GM12865 (cell line): Measurements from ENCODE around the gene SFTPD.
A peak's percentile ranks its signal among the peaks of the same experiment; 100 is the strongest.

ENCODE experiments used
- DNase-seq: peaks from one replicate; pipeline ENCODE4 v3.0.0; 2010; ENCODE audit warnings: low read depth
- H3K4me3 ChIP-seq: 2 replicates; pipeline ENCODE4 v1.5.1; 2011; ENCODE audit warnings: mild to moderate bottlenecking, low read depth, low read length, control low read depth
- CTCF ChIP-seq: IDR thresholded peaks from 2 replicates; pipeline ENCODE4 v1.5.1; 2011; ENCODE audit warnings: low read length, control low read depth, low read depth, inconsistent platforms; ENCODE audit not compliant: insufficient read depth; ENCODE audit errors: missing control alignments

SFTPD gene

DNA sequence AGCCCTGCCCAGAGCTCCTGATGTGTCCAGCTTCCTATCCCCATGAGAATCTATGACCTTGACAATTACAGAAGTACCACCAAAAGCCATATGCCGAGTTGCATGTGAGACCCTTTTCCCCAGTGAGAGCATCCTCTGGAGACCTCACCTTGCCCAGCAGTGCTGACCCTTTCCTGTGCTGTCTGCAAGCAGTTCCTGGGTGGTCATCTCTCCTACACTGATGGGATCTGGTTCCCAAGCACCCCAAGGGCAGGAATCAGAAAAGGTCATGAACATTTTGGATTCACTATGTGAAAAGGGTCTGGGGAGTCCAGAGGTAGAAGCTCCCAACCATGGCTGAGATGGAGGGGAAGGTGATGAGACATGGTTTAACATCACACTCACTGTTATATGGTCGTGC, 18.2 kb downstream of the SFTPD start:
- no peak for TF ChIP-seq CTCF
- H3K4me3 ChIP-seq, result no peak overlapping the region

GRCh38 chr10:79930267-79930666, 18.6 kb downstream of the SFTPD start:
- no peak overlapping the region for H3K4me3 ChIP-seq
- no peak for TF ChIP-seq CTCF

More for the DNA sequence above, 18.2 kb downstream of the SFTPD start:
- DNase-seq, result no peak

GRCh38 chr10:79929409-79929904, 19.4 kb downstream of the SFTPD start:
- no peak overlapping the region for H3K4me3 ChIP-seq
- DNase-seq, result peak; percentile 78
- peak; percentile 83 for TF ChIP-seq CTCF

More at GRCh38 chr10:79930267-79930666, 18.6 kb downstream of the SFTPD start:
- DNase-seq, result no peak

DNA sequence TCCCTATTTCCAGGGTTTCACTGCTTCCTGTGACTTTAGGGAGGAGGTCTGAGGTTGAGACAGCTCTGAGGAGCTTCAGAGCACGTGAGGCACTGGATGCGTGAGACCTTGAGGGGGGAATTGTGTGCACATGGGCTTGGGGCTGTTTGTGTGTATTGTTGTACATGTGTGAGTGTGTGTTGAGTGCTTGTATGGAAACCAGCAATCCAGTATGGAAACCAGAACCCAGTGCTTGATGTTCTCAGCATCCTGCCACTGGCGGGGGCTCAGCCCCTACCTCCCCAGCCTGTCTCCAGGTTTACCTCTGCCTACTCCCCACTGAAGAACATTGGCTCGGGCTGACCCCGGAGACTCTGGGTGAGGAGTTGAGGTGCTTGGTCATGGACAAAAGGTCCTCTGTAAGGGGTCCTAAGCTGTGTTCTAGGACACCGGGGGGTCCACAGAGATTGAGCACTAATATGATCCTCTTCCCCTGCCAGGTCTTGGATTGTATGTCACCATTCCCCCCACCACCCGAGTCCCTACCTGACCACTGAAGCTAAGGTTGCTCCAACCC, 20.8 kb downstream of the SFTPD start:
- DNase-seq, result no peak
- TF ChIP-seq CTCF, result no peak
- no peak overlapping the region for H3K4me3 ChIP-seq

- no peak for DNase-seq
- no peak for TF ChIP-seq CTCF
- H3K4me3 ChIP-seq, result no peak overlapping the region
Observed at GRCh38 chr10:79927111-79927828, 21.6 kb downstream of the SFTPD start.

GRCh38 chr10:79926037-79926436, 22.9 kb downstream of the SFTPD start:
- TF ChIP-seq CTCF, result no peak
- no peak overlapping the region for H3K4me3 ChIP-seq
- no peak for DNase-seq
